Liver (tissue), 9 donors: ENCODE data around the gene SLC25A39. TPM values are rescaled to one million over a fixed set of nuclear protein-coding genes. Genes with fewer than 3 reads are reported as not detected.

Experiments
- DNase-seq: peaks from one replicate; pipeline ENCODE4 v3.0.0-alpha.2; 2017; ENCODE audit warnings: low spot score
- H3K27ac ChIP-seq, 2 donors: one replicate each; pipeline ENCODE4 v1.7.0; 2013; ENCODE audit warnings: inconsistent platforms in 2 of 2, low read length in 2 of 2, control low read depth in 1 of 2, low read depth in 1 of 2, mild to moderate bottlenecking in 1 of 2
- H3K27me3 ChIP-seq, 4 donors: one replicate each; pipeline versions ENCODE4 v1.6.1 to v1.7.0; 2013; ENCODE audit warnings: low read length in 3 of 4, inconsistent platforms in 1 of 4, mild to moderate bottlenecking in 1 of 4, moderate library complexity in 1 of 4; ENCODE audit not compliant: control insufficient read depth in 4 of 4, insufficient read depth in 4 of 4
- H3K36me3 ChIP-seq, 4 donors: one replicate each; pipeline versions ENCODE4 v1.6.1 to v1.7.0; 2013; ENCODE audit warnings: low read length in 3 of 4, mild to moderate bottlenecking in 3 of 4, low read depth in 1 of 4, moderate library complexity in 1 of 4; ENCODE audit not compliant: control insufficient read depth in 4 of 4, insufficient read depth in 3 of 4
- H3K4me1 ChIP-seq, 4 donors: one replicate each; pipeline versions ENCODE4 v1.6.1 to v1.7.0; 2013; ENCODE audit warnings: low read length in 3 of 4, mild to moderate bottlenecking in 3 of 4, moderate library complexity in 1 of 4; ENCODE audit not compliant: control insufficient read depth in 4 of 4, insufficient read depth in 4 of 4
- H3K4me3 ChIP-seq, 3 donors: one replicate each; pipeline versions ENCODE4 v1.6.1 to v1.7.0; 2013; ENCODE audit warnings: low read length in 3 of 3, control low read depth in 1 of 3, low read depth in 1 of 3, mild to moderate bottlenecking in 1 of 3
- H3K9ac ChIP-seq, 2 donors: one replicate each; pipeline ENCODE4 v1.7.0; 2013; ENCODE audit warnings: low read length in 2 of 2, mild to moderate bottlenecking in 2 of 2, moderate library complexity in 2 of 2, control low read depth in 1 of 2, low read depth in 1 of 2
- H3K9me3 ChIP-seq, 4 donors: one replicate each; pipeline versions ENCODE4 v1.6.1 to v1.7.0; 2013; ENCODE audit warnings: low read length in 3 of 4; ENCODE audit not compliant: control insufficient read depth in 4 of 4
- EGR1 ChIP-seq, 2 donors: IDR thresholded peaks; 2 replicates each; pipeline ENCODE4 v1.6.1; 2016 to 2018; ENCODE audit warnings: antibody characterized with exemption in 2 of 2, low read depth in 2 of 2
- FOXA1 ChIP-seq: IDR thresholded peaks from 2 replicates; pipeline ENCODE4 v1.6.1; 2016; ENCODE audit warnings: antibody characterized with exemption
- FOXA2 ChIP-seq: IDR thresholded peaks from 2 replicates; pipeline ENCODE4 v1.6.1; 2016; ENCODE audit warnings: antibody characterized with exemption
- GABPA ChIP-seq, 2 donors: IDR thresholded peaks in 1 of 2; conservative IDR thresholded peaks in 1 of 2; 2 replicates each; pipeline ENCODE4 v1.6.1; 2016; ENCODE audit warnings: antibody characterized with exemption in 2 of 2, mild to moderate bottlenecking in 1 of 2, moderate library complexity in 1 of 2
- HNF4A ChIP-seq, 2 donors: conservative IDR thresholded peaks; 2 replicates each; pipeline ENCODE4 v1.6.1; 2016; ENCODE audit warnings: antibody characterized with exemption in 2 of 2, mild to moderate bottlenecking in 2 of 2
- HNF4G ChIP-seq: IDR thresholded peaks from 2 replicates; pipeline ENCODE4 v1.6.1; 2016; ENCODE audit warnings: antibody characterized with exemption
- JUND ChIP-seq, 2 donors: IDR thresholded peaks; 2 replicates each; pipeline ENCODE4 v1.6.1; 2016; ENCODE audit warnings: antibody characterized with exemption in 2 of 2
- MAX ChIP-seq: IDR thresholded peaks from 2 replicates; pipeline ENCODE4 v1.6.1; 2016; ENCODE audit warnings: antibody characterized with exemption
- NR2F2 ChIP-seq: IDR thresholded peaks from 2 replicates; pipeline ENCODE4 v1.6.1; 2016; ENCODE audit warnings: antibody characterized with exemption
- RAD21 ChIP-seq, 2 donors: IDR thresholded peaks; 2 replicates each; pipeline ENCODE4 v1.6.1; 2016; ENCODE audit warnings: antibody characterized with exemption in 2 of 2, mild to moderate bottlenecking in 2 of 2
- RXRA ChIP-seq, 2 donors: IDR thresholded peaks; 2 replicates each; pipeline ENCODE4 v1.6.1; 2017 to 2018; ENCODE audit warnings: antibody characterized with exemption in 2 of 2, mild to moderate bottlenecking in 1 of 2
- SP1 ChIP-seq: IDR thresholded peaks from 2 replicates; pipeline ENCODE4 v1.6.1; 2018; ENCODE audit warnings: antibody characterized with exemption, mild to moderate bottlenecking
- TAF1 ChIP-seq: conservative IDR thresholded peaks from 2 replicates; pipeline ENCODE4 v1.6.1; 2016; ENCODE audit warnings: antibody characterized with exemption, mild to moderate bottlenecking
- YY1 ChIP-seq: IDR thresholded peaks from 2 replicates; pipeline ENCODE4 v1.6.1; 2016; ENCODE audit warnings: antibody characterized with exemption, mild to moderate bottlenecking
- WGBS: extraction: QIAGEN DNeasy Blood & Tissue Kit; methylation state at CpG from one replicate; pipeline ENCODE4 v1.1.7; 2013; 5-methylcytosine and 5-hydroxymethylcytosine counted together
- polyA plus RNA-seq, 2 donors: library from polyadenylated mRNA; stranded (reverse) in 1 of 2; unstranded in 1 of 2; fragments of 200-250 nt in 1 of 2; fragments of >200 nt in 1 of 2; fragmentation: Nextera tagmentation in 1 of 2; extraction: Ambion mirVana in 1 of 2; gene quantifications; one replicate each; pipeline versions ENCODE4 v1.2.1 to v1.2.3, GENCODE V29; 2013 to 2015
- total RNA-seq, 2 donors: library from RNA; depleted of rRNA; stranded (reverse); fragments of >200 nt; gene quantifications; one replicate each; pipeline ENCODE4 v1.2.3, GENCODE V29; 2014
- TF ChIP-seq, protein P1 (sequence below): fragments of 150-350 bp; IDR thresholded peaks from 2 replicates; pipeline ENCODE4 v1.5.1; 2017; ENCODE audit warnings: improper control_type of control experiment, low read depth, low read length; ENCODE audit not compliant: missing input control
- TF ChIP-seq, protein P2 (sequence below): IDR thresholded peaks from 2 replicates; pipeline ENCODE4 v1.6.1; 2016; ENCODE audit warnings: antibody characterized with exemption
- TF ChIP-seq, protein P3 (sequence below): IDR thresholded peaks from 2 replicates; pipeline ENCODE4 v1.6.1; 2016; ENCODE audit warnings: antibody characterized with exemption, mild to moderate bottlenecking
- TF ChIP-seq, protein P4 (sequence below): IDR thresholded peaks from 2 replicates; pipeline ENCODE4 v1.6.1; 2016; ENCODE audit warnings: antibody characterized with exemption
- donor health status: healthy.
- donor health status: healthy.
- donor health status: healthy.
- donor health status: healthy.
- donor health status: healthy.

SLC25A39 gene
- total and polyA plus RNA-seq, 4 donors: 62.0 to 395 (median 83.8) TPM

GRCh38 chr17:44344939-44345453, 20.4 kb upstream of the SLC25A39 start, which contains the start of gene GRN:
TSS of gene GRN (plus strand) at chr17:44345302. CDS start at chr17:44349165, 3,863 bp downstream.
- peak; percentile 89 for DNase-seq
- H3K27me3 ChIP-seq: no peaks in the 10 kb centered on the region
- under 1% methylated on average over 26 of the region's 26 CpGs for WGBS
- peak within 1 kb of the TSS; percentile 57 to 86 (median 83) for H3K4me3 ChIP-seq
- peak within 1 kb of the TSS; percentile 48 to 81 for H3K27ac ChIP-seq
- H3K9me3 ChIP-seq: no peaks in the 10 kb centered on the region
- peak within 1 kb of the TSS; percentile 65 to 85 for H3K9ac ChIP-seq
- H3K4me1 ChIP-seq: peaks cover 0 to 21% (median 12%) of the 10 kb centered on the region in 4 donors
- peak in 1 of 2 donors; percentile 77 for TF ChIP-seq GABPA (IDR thresholded peaks at IDR 0.05 in 1 of 2, conservative IDR thresholded peaks at IDR 0.05 in 1 of 2)
- no peak for TF ChIP-seq FOXA2
- TF ChIP-seq, protein P1, sequence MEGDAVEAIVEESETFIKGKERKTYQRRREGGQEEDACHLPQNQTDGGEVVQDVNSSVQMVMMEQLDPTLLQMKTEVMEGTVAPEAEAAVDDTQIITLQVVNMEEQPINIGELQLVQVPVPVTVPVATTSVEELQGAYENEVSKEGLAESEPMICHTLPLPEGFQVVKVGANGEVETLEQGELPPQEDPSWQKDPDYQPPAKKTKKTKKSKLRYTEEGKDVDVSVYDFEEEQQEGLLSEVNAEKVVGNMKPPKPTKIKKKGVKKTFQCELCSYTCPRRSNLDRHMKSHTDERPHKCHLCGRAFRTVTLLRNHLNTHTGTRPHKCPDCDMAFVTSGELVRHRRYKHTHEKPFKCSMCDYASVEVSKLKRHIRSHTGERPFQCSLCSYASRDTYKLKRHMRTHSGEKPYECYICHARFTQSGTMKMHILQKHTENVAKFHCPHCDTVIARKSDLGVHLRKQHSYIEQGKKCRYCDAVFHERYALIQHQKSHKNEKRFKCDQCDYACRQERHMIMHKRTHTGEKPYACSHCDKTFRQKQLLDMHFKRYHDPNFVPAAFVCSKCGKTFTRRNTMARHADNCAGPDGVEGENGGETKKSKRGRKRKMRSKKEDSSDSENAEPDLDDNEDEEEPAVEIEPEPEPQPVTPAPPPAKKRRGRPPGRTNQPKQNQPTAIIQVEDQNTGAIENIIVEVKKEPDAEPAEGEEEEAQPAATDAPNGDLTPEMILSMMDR: no peak
- TF ChIP-seq EGR1 (IDR thresholded peaks at IDR 0.05; ENCODE audit: low read depth in 2 of 2): peak in 1 of 2 donors; percentile 69
- TF ChIP-seq RXRA (IDR thresholded peaks at IDR 0.05): peak; percentile 69 to 78
- no peak for TF ChIP-seq HNF4G
- TF ChIP-seq, protein P2, sequence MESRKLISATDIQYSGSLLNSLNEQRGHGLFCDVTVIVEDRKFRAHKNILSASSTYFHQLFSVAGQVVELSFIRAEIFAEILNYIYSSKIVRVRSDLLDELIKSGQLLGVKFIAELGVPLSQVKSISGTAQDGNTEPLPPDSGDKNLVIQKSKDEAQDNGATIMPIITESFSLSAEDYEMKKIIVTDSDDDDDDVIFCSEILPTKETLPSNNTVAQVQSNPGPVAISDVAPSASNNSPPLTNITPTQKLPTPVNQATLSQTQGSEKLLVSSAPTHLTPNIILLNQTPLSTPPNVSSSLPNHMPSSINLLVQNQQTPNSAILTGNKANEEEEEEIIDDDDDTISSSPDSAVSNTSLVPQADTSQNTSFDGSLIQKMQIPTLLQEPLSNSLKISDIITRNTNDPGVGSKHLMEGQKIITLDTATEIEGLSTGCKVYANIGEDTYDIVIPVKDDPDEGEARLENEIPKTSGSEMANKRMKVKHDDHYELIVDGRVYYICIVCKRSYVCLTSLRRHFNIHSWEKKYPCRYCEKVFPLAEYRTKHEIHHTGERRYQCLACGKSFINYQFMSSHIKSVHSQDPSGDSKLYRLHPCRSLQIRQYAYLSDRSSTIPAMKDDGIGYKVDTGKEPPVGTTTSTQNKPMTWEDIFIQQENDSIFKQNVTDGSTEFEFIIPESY: no peak
- TF ChIP-seq, protein P3, sequence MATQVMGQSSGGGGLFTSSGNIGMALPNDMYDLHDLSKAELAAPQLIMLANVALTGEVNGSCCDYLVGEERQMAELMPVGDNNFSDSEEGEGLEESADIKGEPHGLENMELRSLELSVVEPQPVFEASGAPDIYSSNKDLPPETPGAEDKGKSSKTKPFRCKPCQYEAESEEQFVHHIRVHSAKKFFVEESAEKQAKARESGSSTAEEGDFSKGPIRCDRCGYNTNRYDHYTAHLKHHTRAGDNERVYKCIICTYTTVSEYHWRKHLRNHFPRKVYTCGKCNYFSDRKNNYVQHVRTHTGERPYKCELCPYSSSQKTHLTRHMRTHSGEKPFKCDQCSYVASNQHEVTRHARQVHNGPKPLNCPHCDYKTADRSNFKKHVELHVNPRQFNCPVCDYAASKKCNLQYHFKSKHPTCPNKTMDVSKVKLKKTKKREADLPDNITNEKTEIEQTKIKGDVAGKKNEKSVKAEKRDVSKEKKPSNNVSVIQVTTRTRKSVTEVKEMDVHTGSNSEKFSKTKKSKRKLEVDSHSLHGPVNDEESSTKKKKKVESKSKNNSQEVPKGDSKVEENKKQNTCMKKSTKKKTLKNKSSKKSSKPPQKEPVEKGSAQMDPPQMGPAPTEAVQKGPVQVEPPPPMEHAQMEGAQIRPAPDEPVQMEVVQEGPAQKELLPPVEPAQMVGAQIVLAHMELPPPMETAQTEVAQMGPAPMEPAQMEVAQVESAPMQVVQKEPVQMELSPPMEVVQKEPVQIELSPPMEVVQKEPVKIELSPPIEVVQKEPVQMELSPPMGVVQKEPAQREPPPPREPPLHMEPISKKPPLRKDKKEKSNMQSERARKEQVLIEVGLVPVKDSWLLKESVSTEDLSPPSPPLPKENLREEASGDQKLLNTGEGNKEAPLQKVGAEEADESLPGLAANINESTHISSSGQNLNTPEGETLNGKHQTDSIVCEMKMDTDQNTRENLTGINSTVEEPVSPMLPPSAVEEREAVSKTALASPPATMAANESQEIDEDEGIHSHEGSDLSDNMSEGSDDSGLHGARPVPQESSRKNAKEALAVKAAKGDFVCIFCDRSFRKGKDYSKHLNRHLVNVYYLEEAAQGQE: peak; percentile 64
- TF ChIP-seq HNF4A (conservative IDR thresholded peaks at IDR 0.05): peak; percentile 30 to 43
- no peak for TF ChIP-seq TAF1
- TF ChIP-seq FOXA1: no peak
- TF ChIP-seq RAD21 (IDR thresholded peaks at IDR 0.05): peak; percentile 49 to 58
- TF ChIP-seq MAX: peak; percentile 90
- peak; percentile 69 for TF ChIP-seq NR2F2
- TF ChIP-seq, protein P4, sequence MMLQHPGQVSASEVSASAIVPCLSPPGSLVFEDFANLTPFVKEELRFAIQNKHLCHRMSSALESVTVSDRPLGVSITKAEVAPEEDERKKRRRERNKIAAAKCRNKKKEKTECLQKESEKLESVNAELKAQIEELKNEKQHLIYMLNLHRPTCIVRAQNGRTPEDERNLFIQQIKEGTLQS: no peak
- TF ChIP-seq YY1: peak; percentile 87
- no peak for TF ChIP-seq JUND (IDR thresholded peaks at IDR 0.05)
- TF ChIP-seq SP1: peak; percentile 89
- peaks cover 0 to 8% (median 2%) of the 10 kb centered on the region in 4 donors for H3K36me3 ChIP-seq
